Astrocyte (in vitro differentiated cells and primary cell): ENCODE results near the gene SYT3. TPM values are rescaled to one million over a fixed set of nuclear protein-coding genes. Genes with fewer than 3 reads are reported as not detected.

Experiments used
- DNase-seq: peaks from one replicate; pipeline ENCODE4 v3.0.0-alpha.2; 2010; ENCODE audit warnings: low read depth
- FAIRE-seq: peaks from 2 replicates; lab custom pipeline; 2011; peaks lifted over from hg19 to GRCh38; lab: Jason Lieb, UNC
- H2AFZ ChIP-seq: 2 replicates; pipeline ENCODE4 v1.6.0; 2012; ENCODE audit warnings: low read depth, low read length, inconsistent platforms
- H3K27ac ChIP-seq: 2 replicates; pipeline ENCODE4 v1.5.1; 2011; ENCODE audit warnings: low read depth, low read length, inconsistent platforms
- H3K27me3 ChIP-seq: 2 replicates; pipeline ENCODE4 v1.6.0; 2011; ENCODE audit warnings: low read length, inconsistent platforms; ENCODE audit not compliant: insufficient read depth
- H3K36me3 ChIP-seq: 2 replicates; pipeline ENCODE4 v1.5.1; 2011; ENCODE audit warnings: low read length, inconsistent platforms; ENCODE audit not compliant: insufficient read depth
- H3K4me1 ChIP-seq: 2 replicates; pipeline ENCODE4 v1.5.1; 2011; ENCODE audit warnings: low read length, inconsistent platforms; ENCODE audit not compliant: insufficient read depth
- H3K4me2 ChIP-seq: 2 replicates; pipeline ENCODE4 v1.6.0; 2012; ENCODE audit warnings: low read length, inconsistent platforms
- H3K4me3 ChIP-seq: 2 replicates; pipeline ENCODE4 v1.5.1; 2011; ENCODE audit warnings: low read depth, mild to moderate bottlenecking, low read length, inconsistent platforms; ENCODE audit not compliant: insufficient read depth
- H3K79me2 ChIP-seq: 2 replicates; pipeline ENCODE4 v1.6.0; 2012; ENCODE audit warnings: mild to moderate bottlenecking, low read length, inconsistent platforms; ENCODE audit not compliant: insufficient read depth
- H3K9ac ChIP-seq: 2 replicates; pipeline ENCODE4 v1.6.0; 2012; ENCODE audit warnings: mild to moderate bottlenecking, low read length, inconsistent platforms
- H3K9me3 ChIP-seq: 2 replicates; pipeline ENCODE4 v1.5.1; 2012; ENCODE audit warnings: low read depth, mild to moderate bottlenecking, low read length, inconsistent platforms; ENCODE audit not compliant: insufficient read depth
- H4K20me1 ChIP-seq: 2 replicates; pipeline ENCODE4 v1.6.0; 2012; ENCODE audit warnings: low read length, inconsistent platforms; ENCODE audit not compliant: insufficient read depth
- H3K27ac Mint-ChIP-seq: one replicate; pipeline ENCODE4 v1.8.0; 2021; ENCODE audit warnings: mild to moderate bottlenecking, mixed read lengths; ENCODE audit not compliant: unreplicated experiment
- H3K27me3 Mint-ChIP-seq: one replicate; pipeline ENCODE4 v1.8.0; 2021; ENCODE audit warnings: low read depth, mixed read lengths; ENCODE audit not compliant: unreplicated experiment
- H3K36me3 Mint-ChIP-seq: one replicate; pipeline ENCODE4 v1.8.0; 2021; ENCODE audit warnings: low read depth, mixed read lengths; ENCODE audit not compliant: unreplicated experiment
- H3K4me1 Mint-ChIP-seq: one replicate; pipeline ENCODE4 v1.8.0; 2021; ENCODE audit warnings: low read depth, mixed read lengths; ENCODE audit not compliant: unreplicated experiment
- H3K4me3 Mint-ChIP-seq: one replicate; pipeline ENCODE4 v1.8.0; 2021; ENCODE audit warnings: mild to moderate bottlenecking, moderate library complexity, mixed read lengths; ENCODE audit not compliant: unreplicated experiment
- H3K9me3 Mint-ChIP-seq: one replicate; pipeline ENCODE4 v1.8.0; 2021; ENCODE audit warnings: mild to moderate bottlenecking, mixed read lengths; ENCODE audit not compliant: unreplicated experiment
- CTCF ChIP-seq: IDR thresholded peaks from 2 replicates; pipeline ENCODE4 v1.5.1; 2011; ENCODE audit warnings: low read depth, mild to moderate bottlenecking, inconsistent platforms, low read length, moderate library complexity; ENCODE audit not compliant: insufficient read depth
- EZH2 ChIP-seq: IDR thresholded peaks from 2 replicates; pipeline ENCODE4 v1.6.1; 2012; ENCODE audit warnings: mild to moderate bottlenecking, low read length, inconsistent platforms; ENCODE audit not compliant: insufficient read depth
- total RNA-seq: library from RNA; stranded (reverse); gene quantifications from 2 replicates; pipeline ENCODE4 v1.2.1, GENCODE V29; 2021

Gene SYT3
- total RNA-seq, 1 donor from 2014 or later = not detected

DNA sequence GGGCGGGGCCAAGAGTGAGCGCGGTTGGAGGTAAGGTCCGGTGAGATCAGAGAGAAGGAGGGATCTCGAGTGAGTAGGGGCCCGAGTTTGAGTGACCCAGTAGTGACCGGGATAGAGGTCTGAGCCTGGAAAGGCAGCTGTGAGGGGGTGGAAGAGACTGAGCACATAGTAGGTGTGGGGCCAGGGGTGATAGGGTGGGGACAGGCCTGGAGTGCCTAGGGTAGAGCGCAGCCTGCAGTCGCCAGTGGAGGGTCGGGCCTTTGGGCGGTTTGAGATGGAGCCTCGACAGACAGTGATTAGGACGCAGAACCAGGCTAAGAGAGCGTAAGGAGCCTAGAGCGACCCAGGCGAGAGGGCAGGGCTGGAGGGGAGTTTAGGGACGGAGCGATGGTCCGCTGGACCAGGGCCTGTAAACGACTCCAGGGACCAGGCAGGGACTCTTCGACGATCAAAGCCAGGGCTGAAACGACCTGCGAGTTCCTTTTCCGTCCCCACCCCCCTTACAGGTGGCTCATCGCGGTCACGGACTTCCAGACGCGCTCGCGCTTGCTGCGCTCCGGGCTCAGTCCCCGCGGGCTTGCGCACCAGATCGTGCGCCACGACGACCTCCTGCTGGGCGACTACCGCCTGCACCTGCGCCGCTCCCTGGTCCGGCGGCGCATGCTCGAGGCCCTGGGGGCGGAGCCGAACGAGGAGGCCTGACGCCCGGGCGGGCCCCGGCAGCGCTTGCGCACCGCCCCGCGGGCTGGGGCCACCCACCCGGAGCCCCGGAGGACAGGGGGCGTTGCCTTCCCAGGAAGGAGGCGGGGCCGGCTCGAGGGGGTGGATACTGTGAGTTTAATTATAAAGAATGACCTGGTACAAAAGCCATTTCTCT is 19.0 kb upstream of the SYT3 start:
- Histone ChIP-seq H2AFZ (peak overlapping the region; percentile 52), H3K27ac (no peak overlapping the region), H4K20me1 (no peaks in the 10 kb centered on the region), H3K4me1 (peaks cover 3% of the 10 kb centered on the region), H3K79me2 (no peaks in the 10 kb centered on the region), H3K4me3 (peak overlapping the region; percentile 49), H3K4me2 (peak overlapping the region; percentile 79), H3K9ac (peak overlapping the region; percentile 43), H3K27me3 (peaks cover 3% of the 10 kb centered on the region), H3K36me3 (no peaks in the 10 kb centered on the region), H3K9me3 (no peaks in the 10 kb centered on the region)
- TF ChIP-seq EZH2 (no peak), CTCF (no peak)
- DNase-seq (no peak), FAIRE-seq (no peak)
- no peaks in the 10 kb centered on the region for H3K27me3 Mint-ChIP-seq
- no peak overlapping the region for H3K27ac Mint-ChIP-seq
- H3K9me3 Mint-ChIP-seq = peaks cover 26% of the 10 kb centered on the region
- no peaks in the 10 kb centered on the region for H3K36me3 Mint-ChIP-seq
- H3K4me3 Mint-ChIP-seq = no peak overlapping the region
- no peaks in the 10 kb centered on the region for H3K4me1 Mint-ChIP-seq

DNA sequence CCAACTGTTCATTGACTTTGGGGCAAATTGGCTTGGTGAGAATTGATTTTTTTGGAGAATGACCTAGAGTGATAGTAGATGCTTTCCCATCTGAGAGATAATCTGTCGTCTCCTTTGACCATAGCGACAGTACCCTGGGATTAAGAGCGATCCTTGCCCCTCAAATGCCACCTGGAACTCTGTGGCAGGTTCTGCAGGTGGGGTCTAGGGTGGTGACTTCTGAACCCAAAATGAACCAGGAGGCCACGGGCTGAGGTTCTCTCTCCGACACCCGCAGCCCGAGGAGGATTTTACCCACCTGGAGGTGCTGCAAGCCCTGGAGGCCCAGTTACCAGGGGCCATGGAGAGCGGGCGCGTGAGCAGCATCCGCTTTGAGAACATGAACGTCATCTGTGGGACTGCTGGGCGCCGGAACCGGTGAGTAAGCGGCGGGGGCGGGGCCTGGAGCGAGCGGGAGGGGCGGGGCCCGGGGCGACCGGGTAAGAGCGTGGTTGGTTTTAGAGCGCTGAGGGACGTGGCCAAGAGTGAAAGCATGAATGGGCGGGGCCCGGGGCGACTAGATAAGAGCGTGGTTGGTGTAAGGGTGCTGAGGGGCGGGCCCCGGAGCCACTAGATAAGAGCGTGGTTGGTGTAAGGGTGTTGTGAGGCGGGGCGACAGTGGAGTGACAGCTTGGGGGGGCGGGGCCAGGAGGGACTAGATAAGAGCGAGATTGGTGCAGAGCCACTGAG is 18.2 kb upstream of the SYT3 start:
- FAIRE-seq (no peak), DNase-seq (peak; percentile 70)
- peak overlapping the region; percentile 71 for H2AFZ ChIP-seq
- no peaks in the 10 kb centered on the region for H3K36me3 ChIP-seq
- H3K27ac Mint-ChIP-seq = no peak overlapping the region
- H4K20me1 ChIP-seq = no peaks in the 10 kb centered on the region
- H3K9ac ChIP-seq = no peak overlapping the region
- H3K27me3 ChIP-seq = peaks cover under 1% of the 10 kb centered on the region
- peaks cover 28% of the 10 kb centered on the region for H3K9me3 Mint-ChIP-seq
- H3K9me3 ChIP-seq = no peaks in the 10 kb centered on the region
- H3K79me2 ChIP-seq = no peaks in the 10 kb centered on the region
- H3K4me3 Mint-ChIP-seq = no peak overlapping the region
- H3K4me2 ChIP-seq = peak overlapping the region; percentile 79
- no peaks in the 10 kb centered on the region for H3K4me1 Mint-ChIP-seq
- no peaks in the 10 kb centered on the region for H3K36me3 Mint-ChIP-seq
- no peak overlapping the region for H3K27ac ChIP-seq
- H3K27me3 Mint-ChIP-seq = no peaks in the 10 kb centered on the region
- TF ChIP-seq CTCF (no peak), EZH2 (no peak)
- peaks cover 3% of the 10 kb centered on the region for H3K4me1 ChIP-seq
- no peak overlapping the region for H3K4me3 ChIP-seq
